Right renal pelvis (tissue), 4 donors: ENCODE results near the gene UGT1A4. TPM values are rescaled to one million over a fixed set of nuclear protein-coding genes. Genes with fewer than 3 reads are reported as not detected.

ENCODE experiments used
- DNase-seq, 4 donors: peaks; one replicate each; pipeline ENCODE4 v3.0.0-alpha.2; 2013; ENCODE audit warnings: low read depth in 4 of 4, low spot score in 3 of 4, missing footprints in 1 of 4
- polyA plus RNA-seq, 4 donors: library from polyadenylated mRNA; unstranded; fragments of 120-200 nt; gene quantifications; one replicate each; pipeline ENCODE4 v1.2.1, GENCODE V29; 2013; ENCODE audit not compliant: insufficient read length in 4 of 4

Gene UGT1A4
- polyA plus RNA-seq, 4 donors = 0.03 TPM; not detected in 3

- DNase-seq = no peak
Measured at GRCh38 chr2:233779722-233780121, 61.2 kb downstream of the UGT1A4 start.

DNA sequence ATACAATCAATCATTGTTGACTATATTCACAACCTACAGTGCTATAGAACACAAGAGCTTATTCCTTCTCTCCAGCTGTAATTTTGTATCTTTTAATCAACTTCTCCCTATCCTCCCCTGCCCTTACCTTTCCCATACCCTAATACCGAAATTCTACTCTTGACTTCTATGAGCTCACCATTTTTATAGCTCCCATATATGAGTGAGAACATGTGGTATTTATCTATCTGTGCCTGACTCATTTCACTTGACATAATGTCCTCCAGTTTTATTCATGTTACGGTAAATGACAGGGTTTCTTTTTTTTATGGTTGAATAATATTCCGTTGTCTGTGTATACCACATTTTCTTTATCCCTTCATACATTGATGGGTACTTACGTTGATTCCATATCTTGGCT, 62.2 kb downstream of the UGT1A4 start:
- DNase-seq = no peak

GRCh38 chr2:233789554-233789953, 71.0 kb downstream of the UGT1A4 start:
- DNase-seq = no peak

GRCh38 chr2:233791151-233791882, 72.8 kb downstream of the UGT1A4 start:
- no peak for DNase-seq

- DNase-seq = no peak
Measured at GRCh38 chr2:233791883-233792329, 73.4 kb downstream of the UGT1A4 start.

DNA sequence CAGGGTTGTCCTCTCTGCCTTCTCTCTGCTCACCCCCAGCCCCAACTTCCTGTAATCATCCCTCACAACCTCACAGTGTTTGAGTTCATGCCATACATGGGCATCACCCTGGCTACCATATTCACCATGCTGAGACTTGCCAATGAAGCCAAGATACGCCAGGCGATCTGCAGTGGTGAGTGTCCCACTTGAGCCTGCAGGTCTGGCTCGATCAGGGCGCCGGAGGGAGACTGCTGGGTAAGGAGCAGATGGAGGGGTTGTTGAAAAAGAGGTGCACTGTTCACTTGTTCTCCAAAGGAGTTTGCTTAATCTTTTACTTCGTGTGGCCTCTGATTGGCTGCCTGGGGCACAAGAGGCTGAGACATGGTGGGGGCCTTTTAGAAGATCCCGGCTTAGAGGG, 74.2 kb downstream of the UGT1A4 start:
- DNase-seq = no peak

DNA sequence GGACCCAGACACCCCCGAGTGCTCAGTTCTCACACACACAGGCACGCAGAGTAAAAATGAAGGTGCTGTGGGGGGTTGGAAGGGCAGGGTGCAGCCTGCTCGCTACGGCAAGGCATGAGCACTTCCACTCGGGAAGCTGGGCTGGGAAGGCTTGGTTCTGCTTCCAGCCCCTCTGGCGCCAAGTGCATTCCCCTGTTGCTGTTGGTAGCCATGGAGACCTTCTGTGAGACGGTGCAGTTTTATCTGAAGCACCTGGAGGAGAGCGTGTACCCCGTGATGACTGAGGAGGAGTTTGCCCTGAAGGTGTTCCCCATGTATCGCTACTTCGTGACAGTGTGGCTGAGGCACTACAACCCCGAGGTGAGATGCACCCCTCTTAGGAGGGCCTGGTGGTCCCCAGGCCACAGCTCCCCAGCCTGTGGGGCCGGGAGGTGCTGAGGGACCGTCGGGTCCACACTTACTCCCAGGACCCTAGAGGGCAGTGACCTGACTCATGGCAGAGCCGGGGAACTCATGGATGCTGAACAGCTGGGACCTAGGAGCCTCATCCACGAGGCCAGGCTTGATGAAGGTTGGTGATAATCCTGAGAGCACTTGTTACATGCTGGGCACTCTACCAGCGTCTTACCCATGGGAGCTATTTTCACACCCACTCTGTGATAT, 75.1 kb downstream of the UGT1A4 start:
- no peak for DNase-seq

DNA sequence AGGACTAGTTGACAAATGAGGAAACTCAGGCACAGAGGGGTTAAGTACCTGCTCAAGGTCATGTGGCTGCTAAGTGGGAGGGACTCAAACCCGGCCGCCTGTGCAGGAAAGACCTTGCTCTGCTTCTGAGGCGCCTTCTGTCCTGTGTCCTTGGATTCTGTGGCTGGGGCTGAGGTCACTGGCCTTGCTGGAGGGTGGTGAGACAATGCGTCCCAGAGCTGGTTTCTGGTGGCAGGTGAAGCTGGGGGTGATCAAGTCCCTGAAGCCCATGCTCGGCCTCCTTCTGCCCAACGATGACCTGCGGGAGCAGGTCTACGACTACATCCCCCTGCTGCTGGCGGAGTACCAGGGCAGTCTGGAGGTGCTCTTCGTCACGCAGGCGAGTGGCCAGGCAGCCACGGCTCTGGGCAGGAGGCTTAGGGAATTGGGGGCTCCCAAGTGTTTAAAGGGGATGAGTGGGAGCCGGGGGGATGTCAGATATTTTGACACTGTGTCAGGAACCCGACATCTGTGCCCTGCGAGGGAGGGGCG, 75.7 kb downstream of the UGT1A4 start:
- DNase-seq = no peak

GRCh38 chr2:233795735-233796171, 77.2 kb downstream of the UGT1A4 start:
- no peak for DNase-seq

DNA sequence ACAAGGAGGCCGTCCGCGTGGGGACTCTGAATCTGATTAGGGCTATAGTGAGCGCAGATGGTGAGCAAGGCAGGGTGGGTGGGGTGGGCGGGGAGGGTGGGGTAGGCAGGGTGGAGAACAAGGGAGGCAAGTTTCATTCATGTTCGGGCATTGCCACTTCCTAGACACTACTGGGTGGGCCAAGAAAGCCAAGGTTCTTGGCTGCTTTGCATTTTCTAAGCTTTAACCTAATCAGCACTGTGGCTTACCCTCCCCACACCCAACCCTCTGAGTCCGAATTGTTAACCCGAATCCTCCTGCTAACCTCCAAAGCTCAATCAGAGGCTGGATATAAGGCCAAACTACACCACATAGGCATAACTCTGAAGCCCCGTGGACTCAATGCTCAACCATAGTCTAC, 77.7 kb downstream of the UGT1A4 start:
- no peak for DNase-seq

GRCh38 chr2:233798335-233799086, 80.0 kb downstream of the UGT1A4 start:
- no peak for DNase-seq

GRCh38 chr2:233799087-233799665, 80.6 kb downstream of the UGT1A4 start:
- no peak for DNase-seq

- no peak for DNase-seq
Measured at GRCh38 chr2:233799716-233800115, 81.2 kb downstream of the UGT1A4 start.

- DNase-seq = no peak
Measured at GRCh38 chr2:233800208-233800607, 81.7 kb downstream of the UGT1A4 start.

GRCh38 chr2:233801357-233802131, 83.0 kb downstream of the UGT1A4 start:
- DNase-seq = no peak

DNA sequence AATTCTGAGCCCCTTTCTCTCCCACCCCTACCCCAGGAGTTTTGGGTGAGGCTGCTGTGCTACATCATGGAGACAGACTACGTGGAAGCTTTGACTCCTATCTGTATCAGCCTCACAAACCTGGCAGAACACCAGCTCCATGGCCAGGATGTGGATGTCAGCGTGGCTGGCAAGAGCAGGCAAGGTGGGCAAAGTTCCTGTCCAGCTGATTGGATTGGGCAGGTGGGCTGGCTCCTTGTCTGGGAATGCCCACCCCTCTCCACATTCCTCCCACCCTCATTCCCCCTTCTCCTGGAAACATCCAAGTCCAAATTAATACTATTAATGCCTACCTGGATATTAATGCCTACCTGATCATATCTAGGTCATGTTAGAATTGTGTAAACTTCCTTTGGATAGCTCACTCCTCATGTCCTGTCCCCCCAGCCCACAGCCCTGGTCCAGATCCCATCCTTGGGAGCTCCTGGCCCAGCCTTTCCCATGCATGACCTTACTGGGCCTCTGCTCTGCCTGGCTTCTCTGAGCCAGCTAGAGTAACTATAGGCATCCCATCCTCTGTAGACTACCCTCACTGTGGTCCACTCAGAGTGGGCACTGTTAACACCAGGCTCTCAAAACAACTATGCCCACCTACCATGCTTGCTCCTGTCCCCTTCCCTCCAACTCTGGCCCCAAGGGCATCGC, 83.7 kb downstream of the UGT1A4 start:
- DNase-seq = no peak

DNA sequence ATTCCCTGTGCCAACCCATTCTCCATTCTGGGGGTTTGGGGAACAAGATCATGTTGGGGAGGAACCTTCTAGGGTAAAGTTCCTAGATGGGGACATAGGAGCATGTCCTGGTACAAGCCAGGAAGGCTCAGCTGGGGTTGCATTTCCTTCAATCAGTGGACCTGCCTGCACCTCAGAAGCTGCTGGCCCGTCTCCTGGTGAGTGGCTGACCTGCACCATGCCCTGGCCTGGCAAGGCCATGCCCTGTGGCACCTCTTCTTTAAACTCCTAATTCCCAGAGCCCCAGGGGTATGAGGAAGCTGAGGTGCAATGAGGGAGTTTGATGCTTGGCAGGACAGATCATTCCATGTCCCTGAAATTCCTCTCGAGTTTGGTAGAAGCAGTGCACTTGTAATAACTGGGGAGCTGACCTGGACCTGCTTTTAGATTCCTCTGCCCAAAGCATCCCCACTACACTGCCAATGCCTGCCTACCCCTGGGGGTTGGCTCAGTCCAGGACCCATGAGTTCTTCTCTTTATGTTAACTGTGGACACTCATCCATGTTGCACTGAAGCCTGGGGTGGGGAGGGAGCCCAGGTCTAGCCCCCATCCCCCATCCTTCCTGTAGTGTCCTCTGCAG, 84.9 kb downstream of the UGT1A4 start:
- DNase-seq = no peak

GRCh38 chr2:233803994-233804393, 85.5 kb downstream of the UGT1A4 start:
- no peak for DNase-seq

GRCh38 chr2:233807215-233807865, 88.8 kb downstream of the UGT1A4 start:
- no peak for DNase-seq
